ENCODE measurements around the gene MTA1.
A peak's percentile ranks its signal among the peaks of the same experiment; 100 is the strongest.

Gene MTA1

DNA sequence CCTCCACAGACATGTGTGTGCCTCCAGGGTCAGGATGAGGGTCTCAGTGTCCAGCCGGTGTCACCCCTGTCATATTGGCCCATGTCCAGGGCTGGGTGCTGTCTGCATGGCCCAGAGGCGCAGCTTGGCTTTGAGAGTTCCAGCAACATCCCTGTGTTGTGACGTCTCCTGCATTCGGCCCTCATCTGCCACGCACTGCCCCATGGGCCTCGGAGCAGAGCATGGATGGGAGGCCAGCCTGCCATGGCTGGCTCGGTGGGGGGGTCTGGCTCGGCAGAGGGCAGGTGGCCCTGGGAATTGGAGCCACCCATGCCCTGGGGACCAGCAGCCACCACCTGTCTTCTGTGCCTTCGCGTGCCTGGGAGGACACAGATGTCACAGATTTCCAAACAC lies 32.1 kb upstream of the MTA1 start:
- DNase-seq (ENCODE audit: low spot score): no peak

- no peak for DNase-seq (ENCODE audit: low spot score)
These were observed 31.3 kb upstream of the MTA1 start for GRCh38 chr14:105388110-105388951.

- DNase-seq (ENCODE audit: low spot score): no peak
These were observed 30.7 kb upstream of the MTA1 start for GRCh38 chr14:105388976-105389375.

DNA sequence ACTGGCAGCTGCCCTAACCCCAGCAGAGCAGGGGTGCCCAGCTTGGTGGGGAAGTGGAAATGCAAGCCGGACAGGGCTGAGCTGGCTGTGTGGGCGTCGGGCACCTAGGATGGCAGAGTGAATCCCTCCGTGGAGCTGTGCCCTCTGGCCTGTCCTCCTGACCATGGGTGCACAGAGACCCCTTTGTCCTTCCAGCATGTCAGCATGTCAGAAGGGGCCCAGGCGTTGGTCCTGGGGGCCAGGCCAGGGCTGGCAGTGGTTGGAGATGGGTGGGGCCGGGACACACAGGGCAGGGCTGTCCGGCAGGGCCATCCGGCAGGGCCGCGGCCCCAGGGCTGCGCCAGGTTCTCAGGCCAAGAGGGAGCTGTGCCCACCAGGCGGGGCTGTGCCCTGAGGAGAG lies 30.1 kb upstream of the MTA1 start:
- DNase-seq (ENCODE audit: low spot score): no peak

- no peak for DNase-seq (ENCODE audit: low spot score)
These were observed 29.4 kb upstream of the MTA1 start for GRCh38 chr14:105389976-105390848.

DNA sequence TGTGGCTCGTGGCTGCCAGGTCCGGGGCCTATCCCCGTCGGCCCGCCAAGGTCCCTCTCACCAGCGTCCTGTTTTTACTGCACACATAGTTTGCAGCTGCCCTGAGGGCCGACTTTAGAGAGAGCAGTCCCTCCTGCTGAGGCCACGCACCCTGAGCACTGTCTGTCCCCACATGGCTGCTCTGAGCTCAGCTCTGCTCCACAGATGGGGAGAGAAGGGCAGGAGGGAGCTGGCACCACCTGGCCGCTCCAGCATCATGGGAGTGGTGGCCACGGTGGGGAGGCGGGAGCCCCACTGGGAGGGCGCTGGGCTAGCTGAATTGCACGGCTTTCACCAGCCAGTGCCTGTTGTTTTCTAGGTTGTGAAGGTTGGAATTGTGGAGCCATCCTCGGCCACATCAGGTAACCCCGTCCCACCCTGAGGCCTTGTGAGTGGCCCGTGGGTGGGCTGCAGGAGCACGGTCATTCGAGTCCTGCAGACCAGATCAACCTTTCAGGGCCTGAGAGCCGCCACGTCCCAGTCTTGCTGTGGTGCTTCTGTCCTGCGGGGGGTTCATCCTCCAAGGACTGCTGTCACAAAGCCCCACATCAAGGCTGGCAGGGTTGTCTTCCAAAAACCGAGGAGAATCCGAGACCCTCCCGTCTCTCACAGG lies 28.7 kb upstream of the MTA1 start:
- DNase-seq (ENCODE audit: low spot score): no peak

DNA sequence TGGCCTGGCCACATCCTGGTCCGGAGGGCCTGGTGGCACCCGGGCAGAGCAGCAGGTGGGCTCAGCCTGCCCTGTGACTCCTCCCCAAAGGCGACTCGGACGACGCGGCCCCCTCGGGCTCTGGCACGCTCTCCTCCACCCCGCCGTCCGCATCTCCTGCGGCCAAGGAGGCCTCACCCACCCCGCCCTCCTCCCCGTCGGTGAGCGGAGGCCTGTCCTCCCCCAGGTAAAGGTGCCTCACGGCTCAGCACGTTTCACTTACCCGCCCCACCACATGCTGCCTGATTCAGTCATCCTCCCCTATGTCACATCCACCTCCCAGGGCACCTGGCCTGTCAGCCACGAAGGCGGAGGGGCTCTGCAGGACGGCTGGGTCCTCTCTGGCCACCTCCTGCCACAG lies 28.1 kb upstream of the MTA1 start:
- DNase-seq (ENCODE audit: low spot score): no peak

DNA sequence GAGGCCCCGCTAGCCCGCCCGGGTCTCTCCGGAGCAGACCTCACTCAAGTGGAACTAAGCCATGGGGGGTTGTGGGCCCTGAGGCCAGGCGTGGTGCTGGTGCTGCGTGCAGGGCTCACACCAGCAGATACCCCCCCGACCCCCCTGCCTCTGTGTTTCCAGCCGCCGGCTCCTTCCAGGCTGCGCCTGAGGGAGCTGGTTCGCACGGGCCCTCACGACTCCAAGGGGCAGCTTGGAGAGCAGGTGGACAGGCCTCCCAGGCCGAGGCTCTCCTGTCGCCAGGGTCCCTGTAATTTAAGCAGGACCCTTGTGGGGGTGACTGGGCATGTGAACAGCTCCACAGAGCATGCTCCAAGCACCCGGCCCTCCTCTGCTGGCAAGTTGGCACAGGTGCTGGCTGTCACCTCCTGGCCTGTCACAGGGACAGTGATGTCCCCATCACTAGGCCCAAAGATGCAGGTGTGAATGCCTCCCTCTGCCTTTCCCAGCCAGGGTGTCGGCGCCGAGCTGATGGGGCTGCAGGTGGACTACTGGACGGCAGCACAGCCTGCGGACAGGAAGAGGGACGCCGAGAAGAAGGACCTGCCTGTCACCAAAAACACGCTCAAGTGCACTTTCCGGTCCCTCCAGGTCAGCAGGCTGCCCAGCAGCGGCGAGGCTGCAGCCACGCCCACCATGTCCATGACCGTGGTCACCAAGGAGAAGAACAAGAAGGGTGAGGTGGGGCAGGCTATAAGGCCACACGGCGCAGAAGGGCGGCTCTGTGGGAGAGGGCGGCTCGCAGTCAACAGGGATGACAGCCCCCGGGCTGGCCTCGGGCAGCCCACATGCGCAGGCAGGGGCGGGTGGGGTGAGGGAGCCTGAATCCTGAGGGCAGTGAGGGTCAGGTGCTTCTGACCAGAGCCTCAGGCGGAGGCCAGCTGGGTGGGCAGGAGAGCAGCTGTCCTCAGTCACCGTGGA lies 27.2 kb upstream of the MTA1 start:
- DNase-seq (ENCODE audit: low spot score): no peak

- DNase-seq (ENCODE audit: low spot score): no peak
These were observed 26.5 kb upstream of the MTA1 start for GRCh38 chr14:105393151-105393550.

DNA sequence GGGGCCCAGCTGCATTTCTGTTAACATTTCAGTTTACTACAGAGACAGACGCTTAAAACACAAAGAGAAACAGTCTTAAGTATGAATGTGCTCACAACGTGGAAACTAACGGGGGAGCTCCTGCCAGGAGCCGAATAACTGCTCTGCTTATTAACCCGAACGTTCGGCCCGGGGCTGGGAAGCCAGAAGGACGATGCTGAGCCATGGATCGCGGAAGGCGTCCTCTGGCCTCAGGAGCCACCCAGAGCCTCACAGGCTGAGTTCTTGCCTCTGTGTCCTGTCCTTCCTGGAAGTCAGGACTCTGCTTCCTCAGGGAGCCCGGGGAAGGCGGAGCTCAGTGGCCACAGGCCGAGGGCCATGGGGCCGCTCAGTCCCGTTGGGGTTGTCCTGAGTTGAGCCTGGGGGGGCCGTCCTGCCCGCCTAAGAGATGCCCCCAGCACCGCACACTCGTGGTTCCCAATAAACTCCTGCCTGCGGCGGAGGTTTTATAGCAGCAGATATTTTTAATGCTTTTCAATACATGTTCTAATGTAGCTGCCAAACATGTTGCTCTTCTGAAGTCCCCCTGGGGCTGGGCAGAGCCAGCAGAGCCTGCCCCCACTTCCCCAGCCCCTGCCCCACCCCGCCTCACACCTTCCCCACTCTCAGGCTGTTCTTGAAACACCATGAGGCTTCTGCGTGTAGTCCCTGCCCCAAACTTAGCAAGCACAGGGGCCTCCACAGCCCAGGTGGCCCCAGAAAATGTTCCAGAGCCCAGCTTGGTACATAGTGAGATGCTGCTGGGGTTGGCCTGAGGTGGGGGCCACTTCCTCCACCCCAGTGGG lies 24.7 kb upstream of the MTA1 start:
- DNase-seq (ENCODE audit: low spot score): no peak

- no peak for DNase-seq (ENCODE audit: low spot score)
These were observed 24.1 kb upstream of the MTA1 start for GRCh38 chr14:105395538-105395854.

- DNase-seq (ENCODE audit: low spot score): no peak
These were observed 22.2 kb upstream of the MTA1 start for GRCh38 chr14:105397350-105397931.

DNA sequence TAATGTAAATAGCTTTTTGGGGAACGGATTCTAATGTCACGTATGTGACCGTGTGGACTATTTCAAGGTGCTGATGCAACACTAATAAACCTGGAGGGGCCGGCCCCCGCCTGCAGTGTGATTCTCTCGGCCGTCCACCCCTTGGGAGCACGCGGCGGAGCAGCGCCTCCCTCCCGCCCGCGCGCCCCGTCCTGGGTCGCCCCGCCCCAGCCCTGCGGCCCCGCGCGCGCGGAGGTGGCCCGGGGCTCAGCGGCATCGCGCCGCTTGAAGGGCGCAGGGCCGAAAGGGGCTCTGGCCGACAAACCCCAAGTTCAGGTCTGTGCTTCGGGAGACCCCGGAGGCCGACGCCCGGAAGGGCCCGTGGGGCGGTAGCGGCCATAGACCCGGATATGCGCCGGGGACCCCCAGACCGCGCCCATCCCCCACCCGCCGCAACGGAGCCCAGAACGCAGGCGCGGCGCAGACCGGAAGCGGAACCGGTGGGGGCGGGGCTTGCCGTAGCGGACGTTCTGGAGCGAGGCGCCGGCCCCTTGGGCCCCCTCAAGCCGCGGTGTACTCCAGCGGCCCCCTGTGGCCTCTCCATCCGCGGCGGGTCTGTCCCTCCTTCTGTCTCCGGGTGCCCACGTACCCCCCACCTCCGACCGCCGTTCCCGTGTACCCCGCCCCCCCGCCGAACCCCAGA lies 21.4 kb upstream of the MTA1 start, which contains the start of gene TEX22:
Gene TEX22 (plus strand): TSS at position 495 of the 682 bp plus-strand sequence. CDS start 803 bp downstream, outside the sequence.
- peak; percentile 85 for DNase-seq (ENCODE audit: low spot score)

- DNase-seq (ENCODE audit: low spot score): peak; percentile 51
These were observed 20.7 kb upstream of the MTA1 start for GRCh38 chr14:105398726-105399465.

GRCh38 chr14:105399466-105399775 lies 20.2 kb upstream of the MTA1 start:
- DNase-seq (ENCODE audit: low spot score): no peak

DNA sequence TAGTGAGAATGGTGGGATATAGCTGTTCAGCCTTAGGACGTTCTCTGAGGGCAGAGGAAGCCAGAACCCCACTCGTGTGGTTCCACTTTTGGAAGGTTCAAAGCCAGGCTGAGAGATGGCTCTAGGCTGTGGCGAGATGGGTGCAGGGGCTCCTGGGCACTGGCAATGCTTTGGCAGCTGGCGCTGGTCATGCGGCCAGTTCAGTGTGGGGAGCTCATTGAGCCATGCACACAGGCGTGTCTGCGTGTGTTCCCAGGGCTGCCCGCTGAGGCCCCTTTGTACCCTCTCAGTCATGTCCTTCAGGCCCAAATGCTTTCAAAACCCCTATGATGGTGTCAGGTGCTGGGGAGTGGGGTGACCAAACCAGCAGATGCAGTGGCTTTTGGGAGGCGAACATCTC lies 19.6 kb upstream of the MTA1 start:
- no peak for DNase-seq (ENCODE audit: low spot score)

- DNase-seq (ENCODE audit: low spot score): no peak
These were observed 17.9 kb upstream of the MTA1 start for GRCh38 chr14:105401699-105402098.

- no peak for DNase-seq (ENCODE audit: low spot score)
These were observed 11.0 kb upstream of the MTA1 start for GRCh38 chr14:105408592-105408991.

DNA sequence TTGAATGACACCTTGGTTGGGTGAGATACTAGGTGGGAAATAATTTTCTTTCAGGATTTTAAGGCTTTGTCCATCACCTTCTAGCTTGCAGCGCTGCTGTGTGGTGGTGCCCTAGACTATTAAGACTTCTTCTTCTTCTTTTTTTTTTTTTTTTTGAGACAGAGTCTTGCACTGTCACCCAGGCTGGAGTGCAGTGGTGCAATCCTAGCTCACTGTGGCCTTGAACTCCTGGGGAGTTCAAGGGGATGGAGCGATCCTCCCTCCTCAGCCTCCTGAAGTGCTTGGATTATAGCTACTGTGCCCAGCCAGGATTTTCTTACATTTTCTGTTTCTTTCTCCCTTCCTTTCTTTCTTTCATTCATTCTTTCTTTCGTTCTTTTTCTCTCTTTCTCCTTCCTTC lies 10.3 kb upstream of the MTA1 start:
- no peak for DNase-seq (ENCODE audit: low spot score)
